K562 (cell line): Measurements from ENCODE around the gene ANO8.

Experiments used
- ATF6 ChIP-seq: sonication (generic); formaldehyde crosslinking; IDR thresholded peaks from 2 replicates; pipeline ENCODE4 v1.4.0; 2020; ENCODE audit warnings: mild to moderate bottlenecking, missing genetic modification reagents
- CEBPZ ChIP-seq: fragments of 150-350 bp; IDR thresholded peaks from 2 replicates; pipeline ENCODE4 v1.6.1; 2014; ENCODE audit warnings: low read depth, mild to moderate bottlenecking, low read length, borderline replicate concordance
- CHD2 ChIP-seq: IDR thresholded peaks from 2 replicates; pipeline ENCODE4 v1.6.1; 2011; ENCODE audit warnings: low read depth, low read length
- ELF1 ChIP-seq: fragments of 200-800 bp; sonication (Bioruptor generic); IDR thresholded peaks from 2 replicates; pipeline ENCODE4 v1.6.1; 2016; ENCODE audit warnings: missing genetic modification characterization, missing compliant biosample characterization
- ESRRA ChIP-seq: fragments of 450-650 bp; IDR thresholded peaks from 2 replicates; pipeline ENCODE4 v1.6.1; 2014; ENCODE audit warnings: low read depth, mild to moderate bottlenecking, moderate library complexity, borderline replicate concordance
- FOXM1 ChIP-seq, 2 experiments: fragments of 450-650 bp in 1 of 2; sonication (generic) in 1 of 2; formaldehyde crosslinking in 1 of 2; IDR thresholded peaks; 2 replicates each; pipeline versions ENCODE4 v1.6.1 to v1.9.0; 2017 to 2022; ENCODE audit warnings: low read depth in 2 of 2, mild to moderate bottlenecking in 2 of 2, missing genetic modification reagents in 1 of 2, moderate library complexity in 1 of 2
- JUN ChIP-seq, 2 experiments: sonication (generic) in 1 of 2; formaldehyde crosslinking in 1 of 2; IDR thresholded peaks; 2 replicates each; pipeline versions ENCODE4 v1.6.1 to v1.8.0; 2012 to 2022; ENCODE audit warnings: borderline replicate concordance in 2 of 2, mild to moderate bottlenecking in 2 of 2, improper control_type of control experiment in 1 of 2, low read depth in 1 of 2, low read length in 1 of 2, missing genetic modification reagents in 1 of 2
- JUND ChIP-seq, 2 experiments: IDR thresholded peaks; 2 replicates in 1 of 2; 3 replicates in 1 of 2; pipeline ENCODE4 v1.6.1; 2011; ENCODE audit warnings: borderline replicate concordance in 2 of 2, low read depth in 2 of 2, low read length in 2 of 2, improper control_type of control experiment in 1 of 2, missing biosample characterization in 1 of 2, missing genetic modification characterization in 1 of 2, missing genetic modification reagents in 1 of 2
- MAX ChIP-seq: sonication (generic); formaldehyde crosslinking; IDR thresholded peaks from 2 replicates; pipeline ENCODE4 v1.9.0; 2022; ENCODE audit warnings: mild to moderate bottlenecking, missing genetic modification reagents
- SIN3B ChIP-seq: fragments of 450-650 bp; IDR thresholded peaks from 2 replicates; pipeline ENCODE4 v1.6.1; 2017; ENCODE audit warnings: low read depth, mild to moderate bottlenecking, moderate library complexity
- SIX5 ChIP-seq, 2 experiments: IDR thresholded peaks; 2 replicates each; pipeline ENCODE4 v1.6.1; 2011; ENCODE audit warnings: low read length in 2 of 2, borderline replicate concordance in 1 of 2, low read depth in 1 of 2, mild to moderate bottlenecking in 1 of 2, moderate library complexity in 1 of 2; ENCODE audit not compliant: insufficient read depth in 1 of 2
- ZFP36 ChIP-seq: fragments of 150-350 bp; IDR thresholded peaks from 2 replicates; pipeline ENCODE4 v1.6.1; 2018; ENCODE audit warnings: low read length, low read depth; ENCODE audit not compliant: partially characterized antibody
- ZNF263 ChIP-seq: sonication (generic); formaldehyde crosslinking; IDR thresholded peaks from 2 replicates; pipeline ENCODE4 v1.8.0; 2022; ENCODE audit warnings: mild to moderate bottlenecking, missing genetic modification reagents, borderline replicate concordance
- ZNF639 ChIP-seq, 2 experiments: fragments of 200-800 bp in 1 of 2; sonication (Bioruptor generic) in 1 of 2; sonication (generic) in 1 of 2; formaldehyde crosslinking in 1 of 2; IDR thresholded peaks in 1 of 2; conservative IDR thresholded peaks in 1 of 2; 2 replicates each; pipeline versions ENCODE4 v1.5.0 to v1.6.1; 2016 to 2020; ENCODE audit warnings: missing compliant biosample characterization in 1 of 2, missing genetic modification characterization in 1 of 2, missing genetic modification reagents in 1 of 2

GRCh38 chr19:17296976-17297375 lies 37.7 kb downstream of the ANO8 start:
- TF ChIP-seq ESRRA (no peak), ZFP36 (no peak), FOXM1 (IDR thresholded peaks at IDR 0.05; ENCODE audit: low read depth) (no peak), FOXM1 (CRISPR knock-in tag; IDR thresholded peaks at IDR 0.05; ENCODE audit: low read depth) (no peak), ZNF263 (CRISPR knock-in tag) (no peak), CEBPZ (no peak), MAX (CRISPR knock-in tag) (no peak), SIN3B (no peak), SIX5 (IDR thresholded peaks at IDR 0.05; ENCODE audit: borderline replicate concordance in 1 of 2, insufficient read depth in 1 of 2, low read depth in 1 of 2, low read length in 2 of 2) (no peak), CHD2 (no peak), JUN (IDR thresholded peaks at IDR 0.05; ENCODE audit: borderline replicate concordance, low read depth, low read length) (no peak), JUN (CRISPR knock-in tag; IDR thresholded peaks at IDR 0.05; ENCODE audit: borderline replicate concordance) (no peak), ELF1 (no peak), JUND (IDR thresholded peaks at IDR 0.05; ENCODE audit: borderline replicate concordance, low read depth, low read length) (no peak), JUND (tag; IDR thresholded peaks at IDR 0.05; ENCODE audit: borderline replicate concordance, low read depth, low read length) (no peak), ATF6 (no peak), ZNF639 (CRISPR knock-in tag; conservative IDR thresholded peaks at IDR 0.05 in 1 of 2, IDR thresholded peaks at IDR 0.05 in 1 of 2) (no peak)
